Measurements from ENCODE around the gene POLE.

POLE gene

DNA sequence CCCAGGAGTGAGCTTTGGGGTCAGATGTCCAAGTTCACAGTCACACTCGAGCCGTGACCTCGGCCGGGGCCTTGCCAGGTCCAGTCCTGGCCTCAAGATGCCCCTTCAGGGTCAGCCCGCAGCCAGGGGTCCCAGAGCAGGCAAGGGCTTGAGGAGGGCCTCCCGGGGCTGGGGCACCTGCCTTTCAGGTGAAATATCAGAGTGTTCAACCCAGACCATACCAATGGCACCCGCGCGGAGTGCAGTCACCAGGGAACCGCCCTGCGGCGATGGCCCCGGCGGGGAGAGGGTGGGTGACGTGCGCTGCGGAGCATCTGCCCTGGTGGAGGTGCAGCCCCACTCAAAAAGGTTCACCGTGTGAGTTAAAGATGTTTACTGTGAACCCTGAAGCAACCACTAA, 93.6 kb downstream of the POLE start:
- DNase-seq = no peak

DNA sequence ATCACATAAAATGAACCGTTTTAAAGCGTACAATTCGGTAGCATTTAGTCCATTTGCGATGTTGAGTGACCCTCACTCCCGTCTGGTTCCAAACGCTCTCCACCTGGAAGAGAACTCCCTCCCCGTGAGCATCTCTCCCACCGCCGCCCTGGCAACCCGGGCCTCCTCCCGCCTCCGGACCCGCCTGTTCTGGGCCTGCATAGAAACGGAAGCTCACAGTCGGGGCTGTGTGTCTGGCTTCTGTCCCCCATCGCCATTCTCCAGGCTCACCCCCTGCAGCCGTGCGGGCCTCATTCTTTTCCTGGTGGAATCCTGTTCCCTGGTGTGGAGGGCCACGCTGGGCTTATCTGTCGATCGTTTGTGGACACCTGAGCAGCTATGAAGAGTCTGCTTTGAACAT, 94.1 kb downstream of the POLE start:
- no peak for DNase-seq

DNA sequence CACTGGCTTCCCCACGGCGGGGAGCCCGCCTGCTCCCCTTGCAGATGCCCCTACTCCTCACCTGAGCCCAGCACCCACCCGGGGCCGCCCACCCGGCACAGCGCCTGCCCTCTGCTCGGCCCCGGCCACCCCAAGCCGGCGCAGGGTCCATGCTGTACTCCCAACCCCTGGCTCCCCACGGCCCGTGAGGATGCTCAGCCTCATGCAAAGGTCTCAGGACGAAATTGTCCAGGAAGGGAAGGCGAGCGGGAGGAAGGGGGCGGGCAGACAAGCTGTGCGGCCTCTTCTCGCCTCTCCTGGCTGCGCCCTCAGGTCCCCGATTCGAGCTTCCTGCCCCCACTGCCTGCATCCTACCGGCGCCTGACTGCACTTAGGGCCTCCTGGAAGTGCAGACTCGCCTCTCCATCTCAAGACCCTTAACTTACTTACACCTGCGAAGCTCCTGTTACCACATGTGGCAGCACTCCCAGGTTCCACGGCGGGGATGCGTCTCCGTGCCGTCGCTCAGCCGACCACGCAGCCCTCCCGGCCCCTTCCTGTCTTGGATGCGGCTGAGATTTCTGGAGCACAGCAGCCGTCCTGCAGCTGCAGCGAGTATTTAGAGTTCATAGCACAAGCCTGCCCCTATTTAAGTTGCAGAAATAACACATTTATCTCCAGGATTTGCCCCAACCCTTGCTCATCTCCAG, 94.7 kb downstream of the POLE start:
- DNase-seq = no peak

DNA sequence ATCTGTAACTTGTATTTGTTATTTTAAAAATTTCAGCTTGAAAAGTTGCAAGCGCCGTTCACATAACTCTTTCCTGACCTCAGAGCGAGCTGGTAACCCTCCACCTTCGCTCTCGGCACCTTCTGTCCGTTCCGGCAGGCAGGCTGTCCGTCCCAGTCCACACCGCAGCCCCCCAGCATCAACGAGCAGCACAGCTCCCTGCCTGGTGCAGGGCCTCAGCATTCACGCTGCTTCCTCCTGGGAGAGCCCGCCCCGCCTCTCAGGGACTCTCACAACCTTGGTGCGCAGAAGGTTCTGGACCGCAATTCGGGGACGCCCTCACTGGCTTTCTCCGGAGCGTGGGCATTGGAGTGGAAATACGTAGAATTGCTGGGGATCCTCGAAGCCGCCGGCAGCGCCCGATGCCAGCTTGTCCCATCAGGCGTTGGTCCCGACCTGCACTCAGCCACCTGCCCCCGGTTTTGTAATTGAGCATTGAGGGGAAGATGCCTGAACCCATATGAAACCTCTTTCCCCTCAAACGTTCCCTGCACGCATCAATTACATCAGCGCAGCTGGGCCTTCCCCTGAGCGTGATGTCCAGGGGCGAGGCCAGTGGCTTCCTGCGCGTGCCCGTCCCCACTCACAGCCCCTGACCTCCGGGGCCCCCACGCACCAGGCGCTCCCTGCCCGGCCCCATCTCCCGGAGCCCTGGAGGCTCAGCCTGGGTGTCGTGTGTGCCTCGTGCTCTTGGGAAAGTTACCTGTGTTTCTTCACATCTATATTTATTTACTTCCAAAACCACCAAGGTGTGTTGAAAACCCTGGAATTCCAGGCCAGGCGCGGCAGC, 95.8 kb downstream of the POLE start:
- no peak for DNase-seq

DNA sequence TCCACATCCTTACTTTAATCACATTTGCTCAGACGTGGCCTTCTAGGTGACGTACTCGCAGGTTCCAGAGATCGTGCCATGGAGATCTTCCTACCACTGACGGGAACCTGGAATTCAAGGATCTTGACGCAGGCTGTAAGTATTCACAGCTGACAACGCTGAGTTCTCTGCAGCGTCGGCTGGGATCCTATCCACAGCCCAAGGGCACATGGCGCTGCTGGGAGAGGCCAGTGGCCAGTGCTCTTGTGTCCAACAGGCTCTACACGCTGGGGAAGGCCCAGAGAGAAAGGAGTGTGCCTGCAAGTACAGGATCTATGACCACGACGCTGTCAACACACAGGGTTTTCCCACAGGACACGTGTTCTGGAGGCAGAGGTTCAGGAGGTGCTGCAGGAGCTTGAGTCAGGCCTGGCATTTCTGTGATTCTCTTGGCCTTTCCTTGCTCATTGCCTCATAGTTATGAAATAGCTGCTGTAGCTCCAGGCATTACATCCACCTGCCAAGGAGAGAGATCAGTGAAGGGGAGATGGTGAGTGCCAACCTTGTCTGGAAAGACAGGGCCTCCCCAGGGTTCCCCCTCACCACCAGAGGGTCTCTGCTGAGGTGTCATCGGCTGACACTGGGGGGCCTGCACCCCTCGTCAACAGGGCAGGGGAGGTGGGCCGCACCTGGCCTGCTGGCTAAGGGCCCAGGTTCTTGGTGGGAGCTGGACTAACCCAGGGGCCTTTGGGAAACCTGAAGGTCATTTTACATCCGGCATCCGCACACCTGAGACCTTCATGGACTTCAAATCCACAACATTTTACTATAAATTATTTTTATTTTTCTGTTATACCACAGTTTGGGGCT, 98.1 kb downstream of the POLE start:
- DNase-seq = no peak

DNA sequence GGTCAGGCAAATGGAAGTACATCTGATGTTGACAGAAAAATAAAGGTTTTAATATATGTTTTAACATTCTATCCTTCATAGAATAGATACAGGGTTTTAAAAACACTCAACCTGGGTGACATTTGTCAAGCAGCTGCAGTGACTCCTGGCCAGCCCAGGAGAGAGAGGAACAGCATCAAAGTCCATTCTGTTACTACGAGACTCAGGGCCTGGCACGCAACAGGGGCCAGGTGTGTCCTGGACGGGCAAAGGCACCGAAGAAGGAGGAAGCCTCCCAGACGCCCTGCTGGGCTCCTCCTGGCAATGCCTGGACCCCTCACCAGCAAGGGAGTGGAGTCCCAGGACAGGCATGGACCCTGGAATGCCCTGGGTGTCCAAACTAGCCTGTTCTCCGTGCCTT, 98.8 kb downstream of the POLE start:
- no peak for DNase-seq

DNA sequence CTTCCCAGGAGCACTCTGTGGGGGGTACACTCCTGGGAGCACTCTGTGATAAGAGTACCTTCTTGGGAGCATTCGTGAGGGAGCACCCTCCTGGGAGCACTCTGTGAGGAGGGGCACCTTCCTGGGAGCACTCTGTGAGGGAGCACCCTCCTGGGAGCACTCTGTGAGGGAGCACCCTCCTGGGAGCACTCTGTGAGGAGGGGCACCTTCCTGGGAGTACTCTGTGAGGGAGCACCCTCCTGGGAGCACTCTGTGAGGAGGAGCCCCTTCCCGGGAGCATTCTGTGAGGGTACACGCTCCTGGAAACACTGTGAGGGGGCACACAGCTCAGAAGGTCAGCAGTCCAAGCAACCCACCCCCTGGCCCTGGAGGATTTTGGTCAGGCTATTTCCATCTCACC, 99.4 kb downstream of the POLE start:
- no peak for DNase-seq

DNA sequence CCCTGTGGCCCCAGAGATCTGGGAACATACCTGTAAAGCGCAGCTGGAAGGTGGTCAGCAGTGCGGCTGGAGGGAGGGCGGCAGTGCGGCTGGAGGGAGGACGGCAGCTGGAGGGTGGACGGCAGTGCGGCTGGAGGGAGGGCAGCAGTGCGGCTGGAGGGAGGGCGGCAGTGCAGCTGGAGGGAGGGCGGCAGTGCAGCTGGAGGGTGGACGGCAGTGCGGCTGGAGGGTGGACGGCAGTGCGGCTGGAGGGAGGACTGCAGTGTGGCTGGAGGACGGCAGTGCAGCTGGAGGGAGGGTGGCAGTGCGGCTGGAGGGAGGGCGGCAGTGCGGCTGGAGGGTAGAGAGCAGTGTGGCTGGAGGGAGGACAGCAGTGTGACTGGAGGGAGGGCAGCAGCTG, 100.2 kb downstream of the POLE start:
- no peak for DNase-seq

DNA sequence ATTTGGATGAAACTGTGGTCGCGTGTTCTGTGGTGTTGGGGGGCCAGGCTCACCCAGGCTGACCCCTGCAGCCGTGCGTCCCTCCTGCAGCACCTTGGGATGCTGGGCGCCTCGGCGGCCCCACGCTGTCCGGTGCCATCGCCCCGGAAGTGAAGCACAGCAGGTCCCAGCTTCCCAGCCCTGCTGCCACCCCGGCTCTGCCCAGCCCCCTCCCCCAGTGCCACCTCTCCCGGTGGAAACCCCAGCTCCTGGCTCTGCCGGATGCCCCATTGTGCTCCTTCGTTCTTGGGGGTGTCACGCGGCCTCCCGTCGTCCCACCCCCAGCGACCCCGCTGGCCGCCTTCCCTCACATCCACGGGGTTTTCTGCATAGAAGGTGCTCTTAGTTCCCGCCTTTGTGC, 102.0 kb downstream of the POLE start:
- no peak for DNase-seq

DNA sequence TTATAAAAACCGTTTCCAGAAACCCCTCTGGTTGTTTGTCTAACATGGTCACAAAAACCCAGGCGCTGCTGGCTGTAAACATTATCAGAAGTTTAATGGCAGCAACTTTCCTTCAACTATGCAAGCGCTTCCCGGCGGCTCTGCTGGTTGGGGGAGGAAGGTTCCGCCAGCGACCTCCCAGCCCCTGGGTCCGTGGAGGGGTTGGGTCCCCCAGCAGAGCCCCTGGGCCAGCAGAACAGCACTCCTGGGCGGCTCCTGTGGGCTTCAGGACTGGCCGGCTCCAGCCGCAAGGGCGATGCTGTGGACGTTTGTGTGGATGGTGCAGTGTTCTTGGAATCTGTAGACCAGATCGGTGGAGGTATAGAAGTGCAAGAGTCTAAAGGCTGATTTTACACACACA, 102.7 kb downstream of the POLE start:
- no peak for DNase-seq

DNA sequence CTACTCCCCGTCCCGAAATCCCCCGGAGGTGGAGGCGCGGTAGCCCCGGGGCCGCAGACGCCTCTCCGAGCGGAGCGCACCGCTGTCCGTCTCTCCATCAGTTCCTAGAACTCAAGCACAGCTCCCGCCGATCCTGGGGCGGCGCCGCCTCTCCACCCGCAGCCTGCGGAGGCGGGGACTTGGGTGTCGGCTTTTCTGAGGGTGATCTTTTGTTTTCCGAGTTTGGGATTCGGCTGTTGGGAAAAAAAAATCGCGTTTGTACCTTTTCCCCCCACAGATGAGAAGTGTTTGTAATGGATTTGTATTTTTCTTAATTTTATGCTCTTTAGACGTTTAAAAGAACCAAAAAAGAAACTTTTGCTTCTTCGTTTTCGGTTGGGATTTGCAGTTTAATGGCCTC, 103.4 kb downstream of the POLE start:
- DNase-seq = no peak

DNA sequence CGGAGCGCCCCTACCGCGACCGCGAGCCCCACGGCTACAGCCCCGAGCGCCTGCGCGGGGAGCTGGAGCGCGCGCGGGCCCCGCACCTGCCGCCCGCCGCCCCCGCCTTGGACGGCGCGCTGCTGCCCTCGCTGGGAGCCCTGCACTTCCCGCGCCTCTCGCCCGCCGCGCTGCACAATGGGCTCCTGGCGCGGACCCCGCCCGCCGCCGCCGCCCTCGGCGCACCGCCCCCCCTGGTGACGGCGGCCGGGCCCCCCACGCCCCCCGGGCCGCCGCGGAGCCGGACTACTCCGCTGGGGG, 103.8 kb downstream of the POLE start:
- DNase-seq = no peak

DNA sequence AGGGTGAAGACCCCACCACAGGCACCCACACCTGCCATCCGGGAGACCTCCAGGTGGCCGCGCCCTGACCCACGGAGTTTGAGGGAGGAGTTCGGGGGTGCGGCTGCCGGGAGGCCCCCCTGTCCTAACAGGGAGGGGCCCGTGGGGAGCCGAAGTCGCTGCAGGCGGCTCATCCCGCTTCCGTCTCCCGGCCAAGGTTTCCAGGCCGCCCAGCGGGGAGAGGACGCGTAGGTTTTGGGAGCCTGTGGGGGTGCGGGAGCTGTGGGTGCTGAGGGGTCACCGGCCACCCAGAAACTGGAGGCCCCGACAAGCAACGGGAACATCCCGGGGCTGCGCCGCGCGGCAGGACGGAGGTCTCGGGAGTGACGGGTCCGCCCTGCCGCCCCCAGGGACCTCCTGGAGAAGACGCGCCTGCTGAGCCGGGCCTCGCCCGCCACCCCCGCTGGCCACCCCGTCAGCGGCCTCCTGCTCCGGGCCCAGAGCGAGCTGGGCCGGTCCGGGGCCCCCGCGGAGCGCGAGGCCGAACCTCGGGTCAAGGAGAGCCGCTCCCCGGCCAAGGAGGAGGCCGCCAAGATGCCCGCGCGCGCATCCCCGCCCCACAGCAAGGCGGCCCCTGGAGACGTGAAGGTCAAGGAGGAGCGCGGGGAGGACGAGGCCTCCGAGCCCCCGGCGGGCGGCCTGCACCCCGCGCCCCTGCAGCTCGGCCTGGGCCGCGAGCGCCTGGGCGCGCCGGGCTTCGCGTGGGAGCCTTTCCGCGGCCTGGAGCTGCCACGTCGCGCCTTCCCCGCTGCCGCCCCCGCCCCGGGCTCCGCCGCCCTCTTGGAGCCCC, 104.3 kb downstream of the POLE start:
- DNase-seq = no peak

DNA sequence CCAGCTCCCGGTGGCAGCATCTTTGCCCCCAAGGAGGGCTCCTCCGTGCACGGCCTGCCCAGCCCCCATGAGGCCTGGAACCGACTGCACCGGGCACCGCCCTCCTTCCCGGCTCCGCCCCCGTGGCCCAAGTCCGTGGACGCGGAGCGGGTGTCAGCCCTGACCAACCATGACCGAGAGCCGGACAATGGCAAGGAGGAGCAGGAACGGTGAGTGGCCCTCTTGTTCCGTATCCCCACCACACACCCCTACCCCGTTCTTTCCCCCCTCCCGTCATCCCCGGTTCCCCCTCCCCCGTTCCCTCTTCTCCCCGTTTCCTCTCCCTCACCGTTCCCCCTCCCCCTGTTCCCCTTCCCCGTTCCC, 105.1 kb downstream of the POLE start:
- DNase-seq = no peak

DNA sequence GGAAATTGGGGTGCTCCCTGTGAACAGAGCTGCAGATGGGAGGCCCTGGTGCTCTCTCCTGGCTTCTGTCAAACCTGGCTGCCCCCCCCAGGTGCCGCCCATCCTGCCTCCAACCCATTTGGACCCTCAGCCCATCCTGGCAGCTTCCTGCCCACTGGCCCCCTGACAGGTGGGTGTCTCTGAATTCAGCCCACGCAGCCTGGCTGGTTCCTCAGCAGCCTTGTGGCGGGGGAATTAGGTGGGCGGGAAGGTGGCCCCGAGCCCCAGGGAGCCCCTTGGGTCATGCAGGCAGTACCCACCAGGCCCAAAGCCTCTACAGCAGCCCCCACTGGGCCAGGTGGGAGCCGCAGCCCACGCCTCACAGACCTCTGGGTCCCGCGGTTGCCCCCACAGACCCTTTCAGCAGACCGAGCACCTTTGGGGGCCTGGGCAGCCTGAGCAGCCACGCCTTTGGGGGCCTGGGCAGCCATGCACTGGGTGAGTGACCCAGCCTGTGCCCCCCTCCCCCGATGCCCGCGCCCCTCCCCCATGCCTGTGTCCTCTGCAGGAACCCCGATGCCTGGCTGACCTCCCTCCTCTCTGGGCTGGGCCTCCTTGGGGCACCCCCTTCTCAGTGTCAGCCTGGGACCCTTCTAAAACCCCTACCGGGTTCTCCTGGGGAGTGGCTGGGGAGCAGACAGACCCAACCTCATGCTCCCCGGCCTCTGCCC, 105.6 kb downstream of the POLE start:
- DNase-seq = no peak

DNA sequence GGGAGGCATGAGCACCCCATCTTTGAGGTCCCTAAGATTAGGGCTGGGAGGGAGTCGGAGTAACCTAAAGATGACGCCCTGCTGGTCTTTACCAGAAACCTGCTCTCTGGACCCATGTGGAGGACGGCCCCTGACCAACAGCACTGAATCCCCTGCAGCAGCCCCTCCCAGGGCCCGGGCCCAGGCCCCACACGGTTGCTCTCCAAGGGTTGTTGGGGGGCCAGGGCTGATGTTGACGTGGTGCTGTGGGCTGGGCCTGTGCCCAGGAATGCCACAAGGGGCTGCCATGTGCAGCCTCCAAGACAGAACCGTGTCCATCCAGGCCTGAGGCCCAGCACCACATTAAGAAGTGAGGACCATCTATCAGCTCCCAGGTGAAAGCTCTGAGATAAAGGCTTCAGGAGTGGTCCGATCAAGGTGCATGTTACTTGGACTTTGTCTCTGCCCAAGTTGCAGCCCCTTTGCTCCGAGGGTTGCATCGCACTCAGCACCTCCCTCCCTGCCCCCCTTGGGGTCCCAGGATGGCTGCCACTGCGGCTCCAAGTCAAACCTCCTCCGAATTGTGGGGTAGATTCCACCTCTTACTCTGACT, 106.3 kb downstream of the POLE start:
- DNase-seq = no peak

DNA sequence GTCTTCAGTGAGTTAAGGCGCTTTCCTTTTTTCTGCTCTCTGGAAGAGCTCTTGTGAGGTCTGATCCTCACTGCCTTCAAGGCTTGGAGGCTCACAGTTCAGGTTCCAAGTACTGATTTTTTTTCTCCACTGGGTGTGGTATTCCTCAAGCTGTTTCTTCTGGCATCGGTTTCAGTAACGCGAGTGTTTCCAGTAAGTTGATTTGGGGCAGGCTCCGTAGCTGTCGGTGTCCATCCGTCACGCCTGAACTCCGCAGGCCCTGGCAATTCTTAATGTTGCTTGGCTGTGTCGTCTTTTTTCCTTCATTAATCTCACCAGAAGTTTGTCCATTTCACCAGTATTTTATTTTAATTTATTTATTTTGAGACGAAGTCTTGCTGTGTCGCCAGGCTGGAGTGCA, 107.4 kb downstream of the POLE start:
- DNase-seq = no peak

DNA sequence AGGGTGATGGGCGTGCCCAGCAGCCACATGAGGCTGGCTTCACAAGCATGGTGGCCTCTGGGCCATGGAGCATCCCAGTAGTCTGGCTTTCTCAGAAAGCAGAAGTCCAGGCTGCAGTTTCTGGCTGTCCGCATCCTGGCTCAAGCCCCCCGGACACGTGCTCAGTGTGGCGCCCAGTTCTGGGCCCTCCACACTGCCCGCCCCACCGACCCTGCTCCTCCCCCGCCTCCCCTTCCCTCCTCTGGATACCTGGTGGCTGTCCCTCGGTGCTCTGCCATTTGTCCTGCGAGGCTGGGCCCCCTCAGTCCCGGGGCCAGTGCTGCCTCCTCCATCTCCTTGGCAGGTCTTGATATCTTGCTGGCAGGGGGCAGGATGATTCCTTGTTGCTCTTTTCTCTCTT, 108.3 kb downstream of the POLE start:
- DNase-seq = no peak

DNA sequence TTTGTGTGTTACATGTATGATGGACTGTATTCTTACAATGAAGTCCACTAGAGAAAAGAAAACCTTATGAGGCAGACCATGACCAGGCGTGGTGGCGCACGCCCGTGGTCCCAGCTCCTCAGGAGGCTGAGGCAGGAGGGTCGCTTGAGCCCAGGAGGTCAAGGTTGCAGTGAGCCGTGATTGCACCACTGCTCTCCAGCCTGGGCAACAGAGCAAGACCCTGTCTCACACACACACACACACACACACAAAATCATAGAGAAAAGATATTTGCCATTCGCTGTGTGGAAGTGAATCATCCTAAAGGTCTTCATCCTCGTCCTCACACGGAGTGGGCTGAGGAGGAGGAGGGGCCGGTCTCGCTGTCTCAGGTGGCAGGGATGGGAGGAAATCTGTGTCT, 109.0 kb downstream of the POLE start:
- DNase-seq = no peak

DNA sequence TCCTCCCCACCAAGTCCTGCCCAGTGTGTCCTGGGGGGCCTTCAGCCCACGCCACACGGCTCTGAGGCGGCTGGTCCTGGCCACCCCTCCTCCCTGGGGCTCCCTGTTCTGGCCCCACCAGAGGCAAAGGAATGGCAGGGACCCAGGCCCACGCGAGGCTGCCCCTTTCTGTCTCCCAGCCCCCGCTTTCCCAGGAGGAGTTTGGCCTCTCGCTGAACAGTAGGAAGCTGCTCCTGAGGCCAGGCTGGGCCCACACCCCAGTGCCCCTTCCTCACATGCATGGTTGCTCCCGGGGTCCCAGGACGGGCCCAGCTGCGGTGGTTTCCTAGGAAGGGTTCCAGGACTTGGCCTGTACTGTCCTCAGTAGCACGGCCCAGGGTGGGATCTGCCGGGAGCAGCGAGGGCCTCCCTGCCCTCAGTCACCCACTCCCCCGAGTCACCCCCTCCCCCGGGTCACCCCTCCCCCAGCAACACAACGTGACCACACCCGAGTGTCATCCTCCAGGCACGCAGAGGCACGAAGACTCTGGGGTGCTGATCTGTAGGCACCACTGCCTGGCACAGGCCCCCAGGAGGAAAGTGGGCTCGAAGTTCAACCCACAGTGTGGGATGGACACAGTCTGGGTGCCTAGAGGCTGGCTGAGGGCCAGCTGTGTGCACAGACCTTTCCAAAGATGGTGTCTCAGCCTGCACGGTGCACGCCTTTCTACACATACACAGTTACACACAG, 109.8 kb downstream of the POLE start:
- DNase-seq = no peak

DNA sequence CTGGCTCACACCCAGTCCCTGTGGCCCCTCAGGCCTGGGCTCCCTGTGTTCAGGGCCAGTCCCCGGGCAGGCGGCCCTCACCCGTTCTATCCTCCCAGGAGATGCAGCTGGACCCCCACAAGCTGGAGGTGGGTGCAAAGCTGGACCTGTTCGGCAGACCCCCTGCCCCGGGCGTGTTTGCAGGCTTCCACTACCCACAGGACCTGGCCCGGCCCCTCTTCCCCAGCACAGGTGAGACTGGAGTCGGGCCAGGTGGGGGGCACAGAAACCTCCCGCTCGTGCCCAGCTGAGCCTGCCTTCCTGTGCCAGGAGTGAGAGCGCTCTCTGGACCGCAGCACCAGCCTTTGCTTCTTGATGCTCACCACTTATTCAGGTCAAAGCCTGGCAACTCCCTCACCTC, 110.4 kb downstream of the POLE start:
- no peak for DNase-seq

Measured in activated CD4-positive, alpha-beta T cell treated with anti-CD3 and anti-CD28 coated beads, Interleukin-2, amount 50 U/mL, for 4 hours (primary cell).